Neural progenitor cell (in vitro differentiated cells): ENCODE results near the gene RALB. TPM values are rescaled to one million over a fixed set of nuclear protein-coding genes. Genes with fewer than 3 reads are reported as not detected.

ENCODE experiments used
- DNase-seq: peaks from one replicate; pipeline ENCODE4 v3.0.0-alpha.2; 2016; ENCODE audit warnings: low spot score
- H2AFZ ChIP-seq: fragments of 200-600 bp; sonication (generic); replicated peaks from 2 replicates; pipeline ENCODE4 v1.6.1; 2016; ENCODE audit warnings: antibody characterized with exemption
- H3F3A ChIP-seq: fragments of 200-600 bp; sonication (generic); 2 replicates; pipeline ENCODE4 v1.6.1; 2016; ENCODE audit warnings: antibody characterized with exemption, low read depth
- H3K27ac ChIP-seq: fragments of 200-600 bp; sonication (generic); 2 replicates; pipeline ENCODE4 v1.5.1; 2016; ENCODE audit warnings: mild to moderate bottlenecking
- H3K27me3 ChIP-seq: fragments of 200-600 bp; sonication (generic); 2 replicates; pipeline ENCODE4 v1.6.1; 2016; ENCODE audit warnings: mild to moderate bottlenecking, moderate library complexity
- H3K36me3 ChIP-seq: fragments of 200-600 bp; sonication (generic); 2 replicates; pipeline ENCODE4 v1.5.1; 2016
- H3K4me1 ChIP-seq: fragments of 200-600 bp; sonication (generic); 2 replicates; pipeline ENCODE4 v1.6.1; 2016; ENCODE audit warnings: mixed run types
- H3K4me2 ChIP-seq: fragments of 200-600 bp; sonication (generic); 2 replicates; pipeline ENCODE4 v1.6.1; 2016
- H3K4me3 ChIP-seq: fragments of 200-600 bp; sonication (generic); 2 replicates; pipeline ENCODE4 v1.5.1; 2016
- H3K79me2 ChIP-seq: fragments of 200-600 bp; sonication (generic); 2 replicates; pipeline ENCODE4 v1.6.1; 2016; ENCODE audit warnings: low read depth
- H3K9ac ChIP-seq: fragments of 200-600 bp; sonication (generic); 2 replicates; pipeline ENCODE4 v1.6.1; 2016
- H3K9me3 ChIP-seq: fragments of 200-600 bp; sonication (generic); 2 replicates; pipeline ENCODE4 v1.5.1; 2016; ENCODE audit warnings: low read depth
- H4K20me1 ChIP-seq: fragments of 200-600 bp; sonication (generic); 2 replicates; pipeline ENCODE4 v1.6.1; 2016; ENCODE audit warnings: low read depth
- H3K27ac Mint-ChIP-seq: 3 replicates; pipeline ENCODE4 v1.8.0; 2021; ENCODE audit warnings: mixed read lengths
- H3K27me3 Mint-ChIP-seq: 2 replicates; pipeline ENCODE4 v1.8.0; 2022; ENCODE audit warnings: low read depth, mild to moderate bottlenecking, inconsistent platforms, moderate library complexity, mixed read lengths; ENCODE audit not compliant: insufficient read depth
- H3K36me3 Mint-ChIP-seq: 3 replicates; pipeline ENCODE4 v1.8.0; 2021; ENCODE audit warnings: mixed read lengths
- H3K4me1 Mint-ChIP-seq: 3 replicates; pipeline ENCODE4 v1.8.0; 2021; ENCODE audit warnings: mixed read lengths
- H3K4me3 Mint-ChIP-seq: 3 replicates; pipeline ENCODE4 v1.8.0; 2021; ENCODE audit warnings: mild to moderate bottlenecking, moderate library complexity, mixed read lengths
- H3K9me3 Mint-ChIP-seq: 3 replicates; pipeline ENCODE4 v1.8.0; 2020; ENCODE audit warnings: mixed read lengths
- EZH2 ChIP-seq: fragments of 200-600 bp; sonication (generic); IDR thresholded peaks from 2 replicates; pipeline ENCODE4 v1.6.1; 2017; ENCODE audit warnings: antibody characterized with exemption, mild to moderate bottlenecking, moderate library complexity
- EZH2phosphoT487 ChIP-seq: fragments of 200-600 bp; sonication (generic); IDR thresholded peaks from 2 replicates; pipeline ENCODE4 v1.6.1; 2017; ENCODE audit warnings: antibody characterized with exemption
- total RNA-seq: library from RNA; depleted of rRNA; stranded (reverse); fragments of >200 nt; gene quantifications from 2 replicates; pipeline ENCODE4 v1.2.3, GENCODE V29; 2015; ENCODE audit warnings: low replicate concordance
- TF ChIP-seq, protein P1 (sequence below): fragments of 200-600 bp; sonication (generic); IDR thresholded peaks from 2 replicates; pipeline ENCODE4 v1.5.1; 2017; ENCODE audit warnings: antibody characterized with exemption, mild to moderate bottlenecking

RALB gene
- total RNA-seq, 1 donor from 2014 or later: 79.8 TPM

DNA sequence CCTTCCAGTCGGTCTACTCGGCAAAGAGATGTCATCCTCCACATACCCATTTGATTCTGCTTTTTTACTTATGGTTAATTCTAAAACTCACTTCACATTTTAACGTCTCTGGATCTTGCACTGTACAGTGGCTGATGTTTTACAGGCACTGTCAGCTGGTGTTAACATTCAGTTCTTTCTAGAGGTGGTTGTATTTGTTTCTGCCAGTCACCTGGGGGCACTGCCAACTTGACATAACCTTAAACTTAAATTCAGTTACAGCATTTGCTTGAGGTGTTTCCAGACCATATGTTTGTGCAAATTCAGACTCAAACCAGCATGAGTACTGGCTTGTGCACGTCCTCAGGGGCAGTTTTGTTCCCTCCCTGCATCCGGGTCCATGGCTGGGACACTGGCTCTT lies 24.1 kb upstream of the RALB start:
- Histone ChIP-seq H2AFZ (no peak overlapping the region), H3K27me3 (peaks cover 13% of the 10 kb centered on the region), H4K20me1 (no peaks in the 10 kb centered on the region), H3K9me3 (no peaks in the 10 kb centered on the region), H3F3A (no peaks in the 10 kb centered on the region), H3K9ac (no peak overlapping the region), H3K36me3 (no peaks in the 10 kb centered on the region), H3K4me1 (peaks cover 3% of the 10 kb centered on the region), H3K4me3 (no peak overlapping the region), H3K27ac (no peak overlapping the region), H3K79me2 (no peaks in the 10 kb centered on the region), H3K4me2 (no peak overlapping the region)
- Mint-ChIP-seq H3K4me1 (peaks cover 8% of the 10 kb centered on the region), H3K9me3 (no peaks in the 10 kb centered on the region), H3K4me3 (no peak overlapping the region), H3K27me3 (peaks cover 17% of the 10 kb centered on the region), H3K36me3 (no peaks in the 10 kb centered on the region), H3K27ac (no peak overlapping the region)
- no peak for TF ChIP-seq EZH2phosphoT487
- TF ChIP-seq EZH2: no peak
- TF ChIP-seq, protein P1, sequence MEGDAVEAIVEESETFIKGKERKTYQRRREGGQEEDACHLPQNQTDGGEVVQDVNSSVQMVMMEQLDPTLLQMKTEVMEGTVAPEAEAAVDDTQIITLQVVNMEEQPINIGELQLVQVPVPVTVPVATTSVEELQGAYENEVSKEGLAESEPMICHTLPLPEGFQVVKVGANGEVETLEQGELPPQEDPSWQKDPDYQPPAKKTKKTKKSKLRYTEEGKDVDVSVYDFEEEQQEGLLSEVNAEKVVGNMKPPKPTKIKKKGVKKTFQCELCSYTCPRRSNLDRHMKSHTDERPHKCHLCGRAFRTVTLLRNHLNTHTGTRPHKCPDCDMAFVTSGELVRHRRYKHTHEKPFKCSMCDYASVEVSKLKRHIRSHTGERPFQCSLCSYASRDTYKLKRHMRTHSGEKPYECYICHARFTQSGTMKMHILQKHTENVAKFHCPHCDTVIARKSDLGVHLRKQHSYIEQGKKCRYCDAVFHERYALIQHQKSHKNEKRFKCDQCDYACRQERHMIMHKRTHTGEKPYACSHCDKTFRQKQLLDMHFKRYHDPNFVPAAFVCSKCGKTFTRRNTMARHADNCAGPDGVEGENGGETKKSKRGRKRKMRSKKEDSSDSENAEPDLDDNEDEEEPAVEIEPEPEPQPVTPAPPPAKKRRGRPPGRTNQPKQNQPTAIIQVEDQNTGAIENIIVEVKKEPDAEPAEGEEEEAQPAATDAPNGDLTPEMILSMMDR: no peak
- no peak for DNase-seq

DNA sequence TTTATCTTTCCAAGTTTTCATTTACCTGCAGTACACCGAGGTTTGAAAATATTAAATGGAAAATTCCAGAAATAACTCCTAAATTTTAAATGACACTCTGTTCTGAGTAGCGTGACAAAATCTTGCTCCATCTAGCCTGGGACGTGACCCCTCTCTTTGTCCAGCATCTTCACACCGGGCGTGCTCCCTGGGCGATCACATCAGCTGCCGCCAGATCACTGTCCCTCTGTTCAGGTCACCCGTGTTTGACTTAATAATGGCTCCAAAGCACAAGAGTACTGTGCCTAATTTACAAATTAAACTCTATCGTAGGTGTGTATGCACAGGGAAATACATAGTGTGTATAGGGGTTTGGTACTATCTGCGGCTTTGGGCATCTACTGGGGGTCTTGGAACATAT lies 23.3 kb upstream of the RALB start:
- Histone ChIP-seq H3F3A (no peaks in the 10 kb centered on the region), H3K27ac (no peak overlapping the region), H2AFZ (no peak overlapping the region), H3K9me3 (no peaks in the 10 kb centered on the region), H4K20me1 (no peaks in the 10 kb centered on the region), H3K4me2 (no peak overlapping the region), H3K79me2 (no peaks in the 10 kb centered on the region), H3K36me3 (no peaks in the 10 kb centered on the region), H3K9ac (no peak overlapping the region), H3K4me3 (no peak overlapping the region), H3K27me3 (peaks cover 5% of the 10 kb centered on the region), H3K4me1 (peaks cover 3% of the 10 kb centered on the region)
- Mint-ChIP-seq H3K27ac (no peak overlapping the region), H3K4me3 (no peak overlapping the region), H3K36me3 (no peaks in the 10 kb centered on the region), H3K4me1 (peaks cover 2% of the 10 kb centered on the region), H3K9me3 (no peaks in the 10 kb centered on the region), H3K27me3 (peaks cover 17% of the 10 kb centered on the region)
- no peak for TF ChIP-seq EZH2
- TF ChIP-seq, protein P1: no peak
- no peak for TF ChIP-seq EZH2phosphoT487
- no peak for DNase-seq

DNA sequence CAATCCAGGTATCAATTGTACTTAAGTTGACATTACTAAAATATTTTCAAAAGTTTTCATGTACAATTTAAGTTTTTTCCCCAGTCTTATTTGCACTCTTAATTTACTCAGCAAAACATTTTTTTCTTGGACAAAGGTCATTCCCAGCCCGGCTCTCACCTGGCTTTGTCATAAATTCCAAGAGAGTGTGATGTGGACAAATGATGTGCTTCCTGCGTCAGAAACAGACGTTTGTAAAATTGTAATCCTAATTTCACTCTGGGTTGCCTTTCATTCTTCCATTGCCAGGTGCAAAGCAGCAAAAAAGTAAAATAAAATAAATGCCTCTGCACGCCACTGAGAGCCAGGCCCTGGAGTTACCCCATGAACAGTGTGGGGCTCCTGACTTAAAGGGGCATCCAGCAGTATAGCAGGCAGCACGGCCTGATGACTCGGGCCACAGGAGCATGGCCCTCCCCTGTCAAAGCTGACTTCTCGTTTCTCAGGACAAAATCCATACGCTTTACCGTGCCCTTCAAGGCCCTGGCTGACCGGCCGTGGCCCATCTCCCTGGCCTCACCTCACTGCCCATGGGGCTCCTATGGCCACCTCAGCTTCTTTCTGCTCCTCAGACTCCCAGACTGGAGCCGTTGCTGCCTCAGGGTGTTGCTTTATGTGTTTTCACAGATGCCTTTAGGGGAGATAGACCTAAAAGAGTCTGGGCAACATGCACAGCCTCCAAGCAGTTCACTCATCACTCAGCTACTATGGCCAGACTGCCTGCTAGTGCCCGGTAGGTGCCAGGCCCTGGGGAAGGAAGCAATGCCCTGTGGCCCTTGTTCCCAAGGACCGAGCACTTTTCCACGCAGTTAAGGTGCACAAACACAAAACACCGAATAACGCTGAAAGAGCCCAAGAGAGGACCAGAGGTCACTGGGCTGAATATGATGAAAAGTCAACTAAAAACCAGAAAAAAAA lies 21.9 kb upstream of the RALB start:
- TF ChIP-seq, protein P1: no peak
- no peak for TF ChIP-seq EZH2
- TF ChIP-seq EZH2phosphoT487: no peak
- no peak overlapping the region for H3K4me3 ChIP-seq
- Mint-ChIP-seq H3K9me3 (peaks cover 2% of the 10 kb centered on the region), H3K27ac (no peak overlapping the region), H3K36me3 (no peaks in the 10 kb centered on the region), H3K4me3 (no peak overlapping the region), H3K27me3 (peaks cover 16% of the 10 kb centered on the region), H3K4me1 (peaks cover 2% of the 10 kb centered on the region)
- peaks cover 3% of the 10 kb centered on the region for H3K4me1 ChIP-seq
- no peak overlapping the region for H3K4me2 ChIP-seq
- no peaks in the 10 kb centered on the region for H3K36me3 ChIP-seq
- no peak overlapping the region for H3K9ac ChIP-seq
- no peaks in the 10 kb centered on the region for H3K27me3 ChIP-seq
- peak overlapping the region; percentile 2 for H2AFZ ChIP-seq
- H3K9me3 ChIP-seq: no peaks in the 10 kb centered on the region
- no peaks in the 10 kb centered on the region for H4K20me1 ChIP-seq
- H3F3A ChIP-seq: no peaks in the 10 kb centered on the region
- DNase-seq: no peak
- H3K79me2 ChIP-seq: no peaks in the 10 kb centered on the region
- no peak overlapping the region for H3K27ac ChIP-seq
